Glutamatergic neuron (in vitro differentiated cells): ENCODE data around the gene NOTCH3. TPM values are rescaled to one million over a fixed set of nuclear protein-coding genes. Genes with fewer than 3 reads are reported as not detected.

ENCODE experiments used
- DNase-seq: peaks from one replicate; pipeline ENCODE4 v3.0.0; 2022
- H3K27ac Mint-ChIP-seq: one replicate; pipeline ENCODE4 v1.8.0; 2020; ENCODE audit warnings: mild to moderate bottlenecking, mixed read lengths, inconsistent platforms; ENCODE audit not compliant: unreplicated experiment
- H3K27me3 Mint-ChIP-seq: one replicate; pipeline ENCODE4 v1.8.0; 2020; ENCODE audit warnings: mild to moderate bottlenecking, moderate library complexity, mixed read lengths, inconsistent platforms; ENCODE audit not compliant: unreplicated experiment
- H3K36me3 Mint-ChIP-seq: one replicate; pipeline ENCODE4 v1.8.0; 2020; ENCODE audit warnings: mild to moderate bottlenecking, mixed read lengths, inconsistent platforms; ENCODE audit not compliant: unreplicated experiment
- H3K4me1 Mint-ChIP-seq: one replicate; pipeline ENCODE4 v1.8.0; 2020; ENCODE audit warnings: mild to moderate bottlenecking, low read depth, mixed read lengths, inconsistent platforms; ENCODE audit not compliant: unreplicated experiment
- H3K4me3 Mint-ChIP-seq: one replicate; pipeline ENCODE4 v1.8.0; 2020; ENCODE audit warnings: mild to moderate bottlenecking, mixed read lengths, inconsistent platforms; ENCODE audit not compliant: unreplicated experiment
- H3K9me3 Mint-ChIP-seq: one replicate; pipeline ENCODE4 v1.8.0; 2020; ENCODE audit warnings: mild to moderate bottlenecking, moderate library complexity, mixed read lengths, inconsistent platforms; ENCODE audit not compliant: unreplicated experiment
- CTCF ChIP-seq: fragments of 200-600 bp; sonication (generic); IDR thresholded peaks from one replicate; pipeline ENCODE4 v1.5.0; 2021; ENCODE audit not compliant: partially characterized antibody, unreplicated experiment
- total RNA-seq: library from RNA; stranded (reverse); fragmentation: NEBNext Ultra II Directional; extraction: Animal tissue kit (Norgen Biotek cat#: 25700); gene quantifications from one replicate; pipeline ENCODE4 v1.2.1, GENCODE V29; 2021; ENCODE audit not compliant: unreplicated experiment

NOTCH3 gene
- total RNA-seq, 1 donor from 2014 or later: 3.6 TPM

GRCh38 chr19:15116856-15117255, 83.9 kb downstream of the NOTCH3 start:
- DNase-seq: no peak
- H3K27ac Mint-ChIP-seq: no peak overlapping the region
- H3K36me3 Mint-ChIP-seq: no peaks in the 10 kb centered on the region
- peaks cover 2% of the 10 kb centered on the region for H3K9me3 Mint-ChIP-seq
- H3K27me3 Mint-ChIP-seq: peaks cover 4% of the 10 kb centered on the region
- no peaks in the 10 kb centered on the region for H3K4me1 Mint-ChIP-seq
- no peak for TF ChIP-seq CTCF
- no peak overlapping the region for H3K4me3 Mint-ChIP-seq

- no peak overlapping the region for H3K4me3 Mint-ChIP-seq
- TF ChIP-seq CTCF: no peak
- no peaks in the 10 kb centered on the region for H3K36me3 Mint-ChIP-seq
- H3K27me3 Mint-ChIP-seq: peaks cover 4% of the 10 kb centered on the region
- no peaks in the 10 kb centered on the region for H3K4me1 Mint-ChIP-seq
- H3K9me3 Mint-ChIP-seq: peaks cover 2% of the 10 kb centered on the region
- H3K27ac Mint-ChIP-seq: no peak overlapping the region
- DNase-seq: no peak
Measured at GRCh38 chr19:15115762-15116615, 84.8 kb downstream of the NOTCH3 start.

- Mint-ChIP-seq H3K27ac (no peak overlapping the region), H3K27me3 (peaks cover 4% of the 10 kb centered on the region), H3K36me3 (no peaks in the 10 kb centered on the region), H3K9me3 (peaks cover 2% of the 10 kb centered on the region), H3K4me3 (no peak overlapping the region), H3K4me1 (no peaks in the 10 kb centered on the region)
- DNase-seq: no peak
- TF ChIP-seq CTCF: no peak
Measured at GRCh38 chr19:15115080-15115479, 85.7 kb downstream of the NOTCH3 start.

GRCh38 chr19:15114153-15114540, 86.6 kb downstream of the NOTCH3 start:
- no peaks in the 10 kb centered on the region for H3K4me1 Mint-ChIP-seq
- H3K36me3 Mint-ChIP-seq: no peaks in the 10 kb centered on the region
- H3K27me3 Mint-ChIP-seq: peaks cover 4% of the 10 kb centered on the region
- no peak overlapping the region for H3K4me3 Mint-ChIP-seq
- H3K9me3 Mint-ChIP-seq: peaks cover 2% of the 10 kb centered on the region
- no peak overlapping the region for H3K27ac Mint-ChIP-seq
- no peak for TF ChIP-seq CTCF
- no peak for DNase-seq
